ENCODE data around the gene CTNND2. TPM values are rescaled to one million over a fixed set of nuclear protein-coding genes. Genes with fewer than 3 reads are reported as not detected.

Gene CTNND2
- polyA plus RNA-seq, 1 of the 3 experiments (the other 2 are of a cell fraction), result not detected

DNA sequence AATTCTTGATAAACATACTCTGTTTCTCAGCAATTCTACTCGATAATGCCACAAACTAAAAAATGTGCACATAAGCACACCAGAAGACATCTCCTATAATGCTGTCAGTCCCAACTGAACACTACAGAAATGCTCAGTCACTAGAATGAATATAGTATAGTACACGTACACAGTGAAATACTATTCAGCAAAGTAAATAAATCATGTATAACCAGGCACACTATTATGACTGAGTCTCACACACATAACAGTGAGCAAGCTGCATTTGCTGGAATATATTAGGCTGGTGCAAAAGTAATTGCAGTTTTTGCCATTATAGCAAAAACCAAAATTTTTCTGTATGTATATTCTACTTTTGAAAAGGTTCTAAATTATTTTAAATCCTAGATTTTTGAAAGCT, 310.2 kb downstream of the CTNND2 start:
- TF ChIP-seq RXRA (IDR thresholded peaks at IDR 0.05; ENCODE audit: borderline replicate concordance, low read depth), result no peak
- TF ChIP-seq FOXM1 (IDR thresholded peaks at IDR 0.05; ENCODE audit: low read depth), result no peak
- TF ChIP-seq TAF1 (IDR thresholded peaks at IDR 0.05; ENCODE audit: borderline replicate concordance, low read depth, low read length), result no peak
- TF ChIP-seq NFIC (IDR thresholded peaks at IDR 0.05; ENCODE audit: borderline replicate concordance), result no peak
- TF ChIP-seq, protein P1, sequence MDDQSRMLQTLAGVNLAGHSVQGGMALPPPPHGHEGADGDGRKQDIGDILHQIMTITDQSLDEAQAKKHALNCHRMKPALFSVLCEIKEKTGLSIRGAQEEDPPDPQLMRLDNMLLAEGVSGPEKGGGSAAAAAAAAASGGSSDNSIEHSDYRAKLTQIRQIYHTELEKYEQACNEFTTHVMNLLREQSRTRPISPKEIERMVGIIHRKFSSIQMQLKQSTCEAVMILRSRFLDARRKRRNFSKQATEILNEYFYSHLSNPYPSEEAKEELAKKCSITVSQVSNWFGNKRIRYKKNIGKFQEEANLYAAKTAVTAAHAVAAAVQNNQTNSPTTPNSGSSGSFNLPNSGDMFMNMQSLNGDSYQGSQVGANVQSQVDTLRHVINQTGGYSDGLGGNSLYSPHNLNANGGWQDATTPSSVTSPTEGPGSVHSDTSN (IDR thresholded peaks at IDR 0.05), result no peak
- TF ChIP-seq TEAD4 (IDR thresholded peaks at IDR 0.05; ENCODE audit: borderline replicate concordance, insufficient read depth), result no peak
- no peak for TF ChIP-seq EZH2phosphoT487 (IDR thresholded peaks at IDR 0.05; ENCODE audit: borderline replicate concordance, low read depth)
- no peak for TF ChIP-seq MXI1 (IDR thresholded peaks at IDR 0.05; ENCODE audit: low read depth, low read length)
- TF ChIP-seq NRF1 (IDR thresholded peaks at IDR 0.05; ENCODE audit: low read depth, low read length), result no peak
- no peak for TF ChIP-seq ELF1 (IDR thresholded peaks at IDR 0.05)
- no peak for TF ChIP-seq RFX5 (IDR thresholded peaks at IDR 0.05; ENCODE audit: low read length)
- TF ChIP-seq GABPA (IDR thresholded peaks at IDR 0.05; ENCODE audit: low read depth), result no peak
- no peak for TF ChIP-seq POLR2AphosphoS5 (IDR thresholded peaks at IDR 0.05; ENCODE audit: low read depth, low read length)
- Histone ChIP-seq H3K4me1 (ENCODE audit: control insufficient read depth in 1 of 2, insufficient read depth in 2 of 2, low read depth in 1 of 2, low read length in 1 of 2) (no peaks in the 10 kb centered on the region), H3K79me2 (ENCODE audit: insufficient read depth) (no peaks in the 10 kb centered on the region), H3K9me3 (no peaks in the 10 kb centered on the region), H3K27ac (ENCODE audit: low read depth in 2 of 2, low read length in 1 of 2) (no peak overlapping the region), H3F3A (replicated peaks; ENCODE audit: insufficient read depth) (no peaks in the 10 kb centered on the region), H2AFZ (ENCODE audit: low read depth) (no peak overlapping the region), H3K36me3 (replicated peaks in 1 of 2; ENCODE audit: control insufficient read depth in 1 of 2, insufficient read depth in 2 of 2, low read length in 1 of 2) (no peaks in the 10 kb centered on the region), H4K20me1 (ENCODE audit: insufficient read depth) (no peaks in the 10 kb centered on the region), H3K4me3 (ENCODE audit: low read depth in 2 of 2, low read length in 1 of 2) (no peak overlapping the region), H3K4me2 (no peak overlapping the region), H3K9ac (no peak overlapping the region), H3K9me2 (no peaks in the 10 kb centered on the region), H3K27me3 (ENCODE audit: insufficient read depth) (no peaks in the 10 kb centered on the region)
- no peak for DNase-seq
- 9% methylated on average over 2 of the region's 2 CpGs for WGBS (ENCODE audit: low lambda C conversion rate)
- ChIA-PET POLR2A (no interaction called here), CTCF (no interaction called here)

DNA sequence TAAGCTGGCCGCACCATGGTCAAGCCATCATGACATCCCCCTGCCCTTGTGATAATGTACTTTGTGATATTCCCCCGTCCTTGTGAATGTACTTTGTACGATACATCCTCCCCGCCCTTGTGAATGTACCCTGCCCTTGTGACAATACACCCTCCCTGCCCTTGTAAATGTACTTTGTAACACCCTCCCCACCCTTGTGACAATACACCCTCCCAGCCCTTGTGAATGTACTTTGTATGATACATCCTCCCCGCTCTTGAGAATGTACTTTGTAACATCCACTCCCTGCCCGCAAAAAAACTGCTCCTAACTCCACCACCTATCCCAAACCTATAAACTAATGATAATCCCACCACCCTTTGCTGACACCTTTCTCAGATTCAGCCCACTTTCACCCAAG, 313.8 kb downstream of the CTNND2 start:
- CTCF ChIA-PET, result interaction anchor here (1.1 kb wide), 1 partner anchor 55 kb away, joined by 3 read pairs; no protein-coding TSS in a partner anchor
- POLR2A ChIA-PET, result no interaction called here
- WGBS (ENCODE audit: low lambda C conversion rate), result 20% methylated on average over 6 of the region's 6 CpGs

More for the DNA sequence above, 313.8 kb downstream of the CTNND2 start:
- no peak for TF ChIP-seq FOSL2 (IDR thresholded peaks at IDR 0.05; ENCODE audit: borderline replicate concordance, low read depth)
- TF ChIP-seq JUND (IDR thresholded peaks at IDR 0.05), result no peak
- TF ChIP-seq GATA2 (CRISPR knock-in tag; IDR thresholded peaks at IDR 0.05), result no peak
- no peak for TF ChIP-seq EZH2phosphoT487 (IDR thresholded peaks at IDR 0.05; ENCODE audit: borderline replicate concordance, low read depth)
- TF ChIP-seq MXI1 (IDR thresholded peaks at IDR 0.05; ENCODE audit: low read depth, low read length), result no peak
- TF ChIP-seq, protein P2, sequence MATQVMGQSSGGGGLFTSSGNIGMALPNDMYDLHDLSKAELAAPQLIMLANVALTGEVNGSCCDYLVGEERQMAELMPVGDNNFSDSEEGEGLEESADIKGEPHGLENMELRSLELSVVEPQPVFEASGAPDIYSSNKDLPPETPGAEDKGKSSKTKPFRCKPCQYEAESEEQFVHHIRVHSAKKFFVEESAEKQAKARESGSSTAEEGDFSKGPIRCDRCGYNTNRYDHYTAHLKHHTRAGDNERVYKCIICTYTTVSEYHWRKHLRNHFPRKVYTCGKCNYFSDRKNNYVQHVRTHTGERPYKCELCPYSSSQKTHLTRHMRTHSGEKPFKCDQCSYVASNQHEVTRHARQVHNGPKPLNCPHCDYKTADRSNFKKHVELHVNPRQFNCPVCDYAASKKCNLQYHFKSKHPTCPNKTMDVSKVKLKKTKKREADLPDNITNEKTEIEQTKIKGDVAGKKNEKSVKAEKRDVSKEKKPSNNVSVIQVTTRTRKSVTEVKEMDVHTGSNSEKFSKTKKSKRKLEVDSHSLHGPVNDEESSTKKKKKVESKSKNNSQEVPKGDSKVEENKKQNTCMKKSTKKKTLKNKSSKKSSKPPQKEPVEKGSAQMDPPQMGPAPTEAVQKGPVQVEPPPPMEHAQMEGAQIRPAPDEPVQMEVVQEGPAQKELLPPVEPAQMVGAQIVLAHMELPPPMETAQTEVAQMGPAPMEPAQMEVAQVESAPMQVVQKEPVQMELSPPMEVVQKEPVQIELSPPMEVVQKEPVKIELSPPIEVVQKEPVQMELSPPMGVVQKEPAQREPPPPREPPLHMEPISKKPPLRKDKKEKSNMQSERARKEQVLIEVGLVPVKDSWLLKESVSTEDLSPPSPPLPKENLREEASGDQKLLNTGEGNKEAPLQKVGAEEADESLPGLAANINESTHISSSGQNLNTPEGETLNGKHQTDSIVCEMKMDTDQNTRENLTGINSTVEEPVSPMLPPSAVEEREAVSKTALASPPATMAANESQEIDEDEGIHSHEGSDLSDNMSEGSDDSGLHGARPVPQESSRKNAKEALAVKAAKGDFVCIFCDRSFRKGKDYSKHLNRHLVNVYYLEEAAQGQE (IDR thresholded peaks at IDR 0.05; ENCODE audit: low read depth, low read length), result no peak
- no peak for TF ChIP-seq RCOR1 (IDR thresholded peaks at IDR 0.05; ENCODE audit: low read length)
- no peak for TF ChIP-seq SIN3A (IDR thresholded peaks at IDR 0.05; ENCODE audit: borderline replicate concordance, low read depth, low read length)
- Histone ChIP-seq H3K79me2 (ENCODE audit: insufficient read depth) (no peaks in the 10 kb centered on the region), H3K4me3 (ENCODE audit: low read depth in 2 of 2, low read length in 1 of 2) (no peak overlapping the region), H3K4me1 (ENCODE audit: control insufficient read depth in 1 of 2, insufficient read depth in 2 of 2, low read depth in 1 of 2, low read length in 1 of 2) (no peaks in the 10 kb centered on the region), H3F3A (replicated peaks; ENCODE audit: insufficient read depth) (no peaks in the 10 kb centered on the region), H3K36me3 (replicated peaks in 1 of 2; ENCODE audit: control insufficient read depth in 1 of 2, insufficient read depth in 2 of 2, low read length in 1 of 2) (no peaks in the 10 kb centered on the region), H3K4me2 (no peak overlapping the region), H3K9me3 (no peaks in the 10 kb centered on the region), H4K20me1 (ENCODE audit: insufficient read depth) (no peaks in the 10 kb centered on the region), H2AFZ (ENCODE audit: low read depth) (no peak overlapping the region), H3K27me3 (ENCODE audit: insufficient read depth) (no peaks in the 10 kb centered on the region), H3K9me2 (no peaks in the 10 kb centered on the region), H3K27ac (ENCODE audit: low read depth in 2 of 2, low read length in 1 of 2) (no peak overlapping the region), H3K9ac (no peak overlapping the region)
- DNase-seq, result no peak

All from SK-N-SH (cell line).